GM21390 (cell line): Measurements from ENCODE around the gene XIRP1.

Experiments
- ATAC-seq: cut with Tn5 transposase; IDR thresholded peaks from one replicate; pipeline ENCODE4 v1.9.1; 2021; ENCODE audit not compliant: unreplicated experiment

Gene XIRP1

GRCh38 chr3:39166932-39167532, 25.4 kb downstream of the XIRP1 start:
- ATAC-seq: no peak

- no peak for ATAC-seq
These were observed 26.2 kb downstream of the XIRP1 start for GRCh38 chr3:39166134-39166710.

- no peak for ATAC-seq
These were observed 26.9 kb downstream of the XIRP1 start for GRCh38 chr3:39165518-39165917.

GRCh38 chr3:39164414-39164813, 28.0 kb downstream of the XIRP1 start:
- no peak for ATAC-seq

- ATAC-seq: no peak
These were observed 34.2 kb downstream of the XIRP1 start for GRCh38 chr3:39158148-39158715.

GRCh38 chr3:39157359-39157758, 35.0 kb downstream of the XIRP1 start:
- no peak for ATAC-seq

- no peak for ATAC-seq
These were observed 36.0 kb downstream of the XIRP1 start for GRCh38 chr3:39156421-39156820.

- no peak for ATAC-seq
These were observed 37.9 kb downstream of the XIRP1 start for GRCh38 chr3:39154280-39155021.

- ATAC-seq: no peak
These were observed 38.5 kb downstream of the XIRP1 start for GRCh38 chr3:39153977-39154279.

GRCh38 chr3:39150803-39151631, 41.4 kb downstream of the XIRP1 start:
- no peak for ATAC-seq

- no peak for ATAC-seq
These were observed 42.1 kb downstream of the XIRP1 start for GRCh38 chr3:39150148-39150802.

GRCh38 chr3:39149498-39150147, 42.8 kb downstream of the XIRP1 start:
- no peak for ATAC-seq

- ATAC-seq: no peak
These were observed 43.3 kb downstream of the XIRP1 start for GRCh38 chr3:39149059-39149455.

GRCh38 chr3:39148435-39149058, 43.8 kb downstream of the XIRP1 start:
- ATAC-seq: no peak

- no peak for ATAC-seq
These were observed 44.5 kb downstream of the XIRP1 start for GRCh38 chr3:39147711-39148434.

GRCh38 chr3:39146611-39147591, 45.5 kb downstream of the XIRP1 start:
- no peak for ATAC-seq

- no peak for ATAC-seq
These were observed 46.3 kb downstream of the XIRP1 start for GRCh38 chr3:39146083-39146501.

- ATAC-seq: no peak
These were observed 47.5 kb downstream of the XIRP1 start for GRCh38 chr3:39144748-39145380.
